A172 (cell line): Measurements from ENCODE around the gene BMP7. TPM values are rescaled to one million over a fixed set of nuclear protein-coding genes. Genes with fewer than 3 reads are reported as not detected.

Experiments
- DNase-seq: peaks from one replicate; pipeline ENCODE4 v3.0.0-alpha.2; 2015; ENCODE audit warnings: low spot score
- total RNA-seq: library from RNA; depleted of rRNA; stranded (reverse); fragments of >200 nt; shearing (Covaris generic); gene quantifications from 2 replicates; pipeline ENCODE4 v1.2.3, GENCODE V29; 2014; rRNA removed

Gene BMP7
- total RNA-seq, 1 experiment from 2014 or later: 7.8 TPM

GRCh38 chr20:57126481-57127092, 139.9 kb downstream of the BMP7 start:
- DNase-seq: no peak

GRCh38 chr20:57124800-57125517, 141.5 kb downstream of the BMP7 start:
- DNase-seq: no peak

- no peak for DNase-seq
Measured at GRCh38 chr20:57124366-57124765, 142.1 kb downstream of the BMP7 start.

GRCh38 chr20:57123504-57123903, 142.9 kb downstream of the BMP7 start:
- no peak for DNase-seq

- no peak for DNase-seq
Measured at GRCh38 chr20:57122536-57123489, 143.6 kb downstream of the BMP7 start.

- no peak for DNase-seq
Measured at GRCh38 chr20:57118964-57119363, 147.5 kb downstream of the BMP7 start.

Other genes starting within 250 kb of the BMP7 start
- not detected in 2 replicates for gene SPO11, start 63.2 kb upstream of the BMP7 start, total RNA-seq
- gene RAE1, start 84.6 kb upstream of the BMP7 start, total RNA-seq: 42.8 and 56.5 TPM in 2 replicates
- gene RBM38, start 124.8 kb upstream of the BMP7 start, total RNA-seq: 41.4 and 53.5 TPM in 2 replicates